SK-N-SH (cell line): ENCODE measurements around the gene LTA4H. TPM values are rescaled to one million over a fixed set of nuclear protein-coding genes. Genes with fewer than 3 reads are reported as not detected.

Experiments
- CTCF ChIA-PET: fragments of 300-600, 350-600 bp; formaldehyde crosslinking; extraction: SDS; loops from one replicate; lab custom pipeline; 2021; lab: Yijun Ruan, JAX
- POLR2A ChIA-PET: fragments of 350-600 bp; sonication (Branson Sonifier 250); formaldehyde crosslinking; extraction: SDS; loops from one replicate; lab custom pipeline; 2020; ENCODE audit warnings: antibody characterized with exemption, inconsistent platforms; lab: Yijun Ruan, JAX
- DNase-seq: peaks from one replicate; pipeline ENCODE4 v3.0.0; 2012
- H2AFZ ChIP-seq: fragments of 200-600 bp; sonication (generic); 2 replicates; pipeline ENCODE4 v1.8.1; 2016; ENCODE audit warnings: antibody characterized with exemption, mild to moderate bottlenecking, low read depth
- H3F3A ChIP-seq: fragments of 200-600 bp; sonication (generic); replicated peaks from 2 replicates; pipeline ENCODE3; 2016; ENCODE audit warnings: antibody characterized with exemption, mild to moderate bottlenecking; ENCODE audit not compliant: insufficient read depth
- H3K27ac ChIP-seq, 2 experiments: fragments of 200-500 bp in 1 of 2; fragments of 200-600 bp in 1 of 2; sonication (Bioruptor generic) in 1 of 2; sonication (generic), shearing (Covaris generic) in 1 of 2; 2 replicates each; pipeline versions ENCODE4 v1.5.1 to v1.6.1; 2014 to 2016; ENCODE audit warnings: low read depth in 2 of 2, inconsistent platforms in 1 of 2, low read length in 1 of 2, mild to moderate bottlenecking in 1 of 2, mixed read lengths in 1 of 2
- H3K27me3 ChIP-seq: fragments of 200-600 bp; sonication (generic), shearing (Covaris generic); 2 replicates; pipeline ENCODE4 v1.6.1; 2016; ENCODE audit warnings: mixed run types; ENCODE audit not compliant: insufficient read depth
- H3K36me3 ChIP-seq, 2 experiments: fragments of 200-500 bp in 1 of 2; fragments of 200-600 bp in 1 of 2; sonication (Bioruptor generic) in 1 of 2; sonication (generic) in 1 of 2; replicated peaks in 1 of 2; 2 replicates each; pipeline versions ENCODE3 to v1.5.1; 2014 to 2016; ENCODE audit warnings: low read length in 1 of 2, mild to moderate bottlenecking in 1 of 2; ENCODE audit not compliant: insufficient read depth in 2 of 2, control insufficient read depth in 1 of 2
- H3K4me1 ChIP-seq, 2 experiments: fragments of 200-500 bp in 1 of 2; fragments of 200-600 bp in 1 of 2; sonication (Bioruptor generic) in 1 of 2; sonication (generic), shearing (Covaris generic) in 1 of 2; 2 replicates each; pipeline versions ENCODE4 v1.5.1 to v1.6.1; 2014 to 2016; ENCODE audit warnings: low read depth in 1 of 2, low read length in 1 of 2, mixed run types in 1 of 2; ENCODE audit not compliant: insufficient read depth in 2 of 2, control insufficient read depth in 1 of 2
- H3K4me2 ChIP-seq: fragments of 200-600 bp; sonication (generic), shearing (Covaris generic); 2 replicates; pipeline ENCODE4 v1.6.1; 2017; ENCODE audit warnings: mixed run types
- H3K4me3 ChIP-seq, 2 experiments: fragments of 200-500 bp in 1 of 2; fragments of 200-600 bp in 1 of 2; sonication (Bioruptor generic) in 1 of 2; sonication (generic), shearing (Covaris generic) in 1 of 2; 2 replicates each; pipeline versions ENCODE4 v1.5.1 to v1.8.1; 2014 to 2016; ENCODE audit warnings: low read depth in 2 of 2, inconsistent platforms in 1 of 2, low read length in 1 of 2, mild to moderate bottlenecking in 1 of 2, mixed read lengths in 1 of 2, moderate library complexity in 1 of 2
- H3K79me2 ChIP-seq: fragments of 200-600 bp; sonication (generic); 2 replicates; pipeline ENCODE4 v1.8.1; 2017; ENCODE audit warnings: mild to moderate bottlenecking; ENCODE audit not compliant: insufficient read depth
- H3K9ac ChIP-seq: fragments of 200-600 bp; sonication (generic); 2 replicates; pipeline ENCODE4 v1.6.1; 2017; ENCODE audit warnings: mixed run types
- H3K9me2 ChIP-seq: fragments of 200-600 bp; sonication (generic); 2 replicates; pipeline ENCODE4 v1.6.1; 2017; ENCODE audit warnings: mixed run types
- H3K9me3 ChIP-seq: fragments of 200-600 bp; sonication (generic); 2 replicates; pipeline ENCODE4 v1.6.1; 2017; ENCODE audit warnings: mixed run types, mild to moderate bottlenecking, moderate library complexity
- H4K20me1 ChIP-seq: fragments of 200-600 bp; sonication (generic); 2 replicates; pipeline ENCODE4 v1.6.1; 2017; ENCODE audit warnings: mild to moderate bottlenecking, mixed run types; ENCODE audit not compliant: insufficient read depth
- ELF1 ChIP-seq: IDR thresholded peaks from 2 replicates; pipeline ENCODE4 v1.4.0; 2012
- FOSL2 ChIP-seq: IDR thresholded peaks from 2 replicates; pipeline ENCODE4 v1.4.0; 2012; ENCODE audit warnings: low read depth, mild to moderate bottlenecking, moderate library complexity, borderline replicate concordance
- FOXM1 ChIP-seq: IDR thresholded peaks from 2 replicates; pipeline ENCODE4 v1.4.0; 2012; ENCODE audit warnings: low read depth, mild to moderate bottlenecking
- GATA2 ChIP-seq: sonication (generic); formaldehyde crosslinking; IDR thresholded peaks from 2 replicates; pipeline ENCODE4 v1.5.0; 2020; ENCODE audit warnings: mild to moderate bottlenecking, missing genetic modification reagents
- IRF3 ChIP-seq: fragments of 150-350 bp; IDR thresholded peaks from 2 replicates; pipeline ENCODE4 v1.6.1; 2016; ENCODE audit warnings: mild to moderate bottlenecking, low read depth, low read length
- MEF2A ChIP-seq: IDR thresholded peaks from 2 replicates; pipeline ENCODE4 v1.4.0; 2012; ENCODE audit warnings: low read depth, borderline replicate concordance
- MXI1 ChIP-seq: IDR thresholded peaks from 2 replicates; pipeline ENCODE4 v1.6.1; 2012; ENCODE audit warnings: mild to moderate bottlenecking, low read depth, low read length, improper control_type of control experiment
- NFIC ChIP-seq: IDR thresholded peaks from 2 replicates; pipeline ENCODE4 v1.4.0; 2012; ENCODE audit warnings: borderline replicate concordance
- NRF1 ChIP-seq: IDR thresholded peaks from 2 replicates; pipeline ENCODE4 v1.6.1; 2012; ENCODE audit warnings: low read depth, mild to moderate bottlenecking, low read length
- PBX3 ChIP-seq: IDR thresholded peaks from 2 replicates; pipeline ENCODE4; 2012
- POLR2AphosphoS5 ChIP-seq: IDR thresholded peaks from 2 replicates; pipeline ENCODE4 v1.6.1; 2012; ENCODE audit warnings: low read depth, low read length
- RAD21 ChIP-seq: IDR thresholded peaks from 2 replicates; pipeline ENCODE4 v1.6.1; 2012; ENCODE audit warnings: mild to moderate bottlenecking, low read length
- RCOR1 ChIP-seq: fragments of 150-350 bp; IDR thresholded peaks from 2 replicates; pipeline ENCODE4 v1.6.1; 2017; ENCODE audit warnings: antibody characterized with exemption, low read length
- REST ChIP-seq: IDR thresholded peaks from 2 replicates; pipeline ENCODE4 v1.6.1; 2012; ENCODE audit warnings: mild to moderate bottlenecking, low read depth, low read length, moderate library complexity
- RXRA ChIP-seq: IDR thresholded peaks from 2 replicates; pipeline ENCODE4 v1.4.0; 2012; ENCODE audit warnings: low read depth, mild to moderate bottlenecking, borderline replicate concordance
- TAF1 ChIP-seq: IDR thresholded peaks from 2 replicates; pipeline ENCODE4 v1.6.1; 2012; ENCODE audit warnings: low read depth, mild to moderate bottlenecking, low read length, moderate library complexity, borderline replicate concordance
- USF1 ChIP-seq: IDR thresholded peaks from 2 replicates; pipeline ENCODE4 v1.4.0; 2012; ENCODE audit warnings: low read depth, borderline replicate concordance
- USF2 ChIP-seq: fragments of 150-350 bp; IDR thresholded peaks from 2 replicates; pipeline ENCODE4 v1.6.1; 2017; ENCODE audit warnings: antibody characterized with exemption, low read length, low read depth, borderline replicate concordance
- YY1 ChIP-seq: IDR thresholded peaks from 2 replicates; pipeline ENCODE4 v1.4.0; 2012; ENCODE audit warnings: low read depth, mild to moderate bottlenecking
- ZBTB33 ChIP-seq: IDR thresholded peaks from 2 replicates; pipeline ENCODE4 v1.4.0; 2012; ENCODE audit warnings: low read depth, borderline replicate concordance
- WGBS: methylation state at CpG from one replicate; pipeline ENCODE4 v1.1.6; 2017; ENCODE audit warnings: low lambda C conversion rate; 5-methylcytosine and 5-hydroxymethylcytosine counted together
- polyA plus RNA-seq, 3 experiments: library from polyadenylated mRNA; depleted of rRNA; stranded (reverse); fragments of >200 nt; gene quantifications; 2 replicates each; pipeline ENCODE4 v1.2.3, GENCODE V29; 2012

Gene LTA4H
- polyA plus RNA-seq, 1 of the 3 experiments (the other 2 are of a cell fraction), result 55.9 TPM

GRCh38 chr12:95967301-95967700 is 68.1 kb downstream of the LTA4H start:
- no peak overlapping the region; a peak in 1 of 4 replicates for H3K4me3 ChIP-seq
- no peak overlapping the region for H3K27ac ChIP-seq
- no peak for TF ChIP-seq MXI1
- TF ChIP-seq RCOR1, result no peak
- TF ChIP-seq USF2, result no peak
- no peak for TF ChIP-seq FOSL2
- no peak for TF ChIP-seq ZBTB33
- TF ChIP-seq POLR2AphosphoS5, result no peak
- no peak for TF ChIP-seq GATA2 (CRISPR knock-in tag)
- no peak for TF ChIP-seq MEF2A
- no peak for TF ChIP-seq YY1
- TF ChIP-seq NRF1, result no peak
- TF ChIP-seq RXRA, result no peak
- no peak for TF ChIP-seq RAD21
- TF ChIP-seq USF1, result no peak
- no peak for TF ChIP-seq ELF1
- TF ChIP-seq PBX3, result no peak
- no peak for TF ChIP-seq FOXM1
- no peak for TF ChIP-seq TAF1
- no peak for TF ChIP-seq REST
- TF ChIP-seq IRF3, result no peak
- no peak for TF ChIP-seq NFIC
- no peaks in the 10 kb centered on the region for H3K9me2 ChIP-seq
- POLR2A ChIA-PET, result no interaction called here
- WGBS, result 66% methylated on average over 2 of the region's 2 CpGs
- H3K9me3 ChIP-seq, result no peaks in the 10 kb centered on the region
- H4K20me1 ChIP-seq, result no peaks in the 10 kb centered on the region
- H3K4me2 ChIP-seq, result no peak overlapping the region
- no peak overlapping the region for H2AFZ ChIP-seq
- no peaks in the 10 kb centered on the region for H3K79me2 ChIP-seq
- CTCF ChIA-PET, result interaction anchor here (1.8 to 10.3 kb wide), 2 partner anchors 31 to 51 kb away, joined by 8 to 105 read pairs; no protein-coding TSS in a partner anchor
- DNase-seq, result no peak
- H3K4me1 ChIP-seq, result peaks cover 0 to 7% of the 10 kb centered on the region in 2 experiments; a peak in 2 of 4 replicates
- no peaks in the 10 kb centered on the region for H3F3A ChIP-seq
- no peaks in the 10 kb centered on the region for H3K36me3 ChIP-seq
- no peak overlapping the region for H3K9ac ChIP-seq
- H3K27me3 ChIP-seq, result no peaks in the 10 kb centered on the region
